GM21825 (cell line): ENCODE results near the gene HMGB3.
"Not testable (repeated sequence)": the region's sequence is repeated elsewhere in the genome, so short reads cannot be mapped to it uniquely, and the experiment has no call there.

Experiments used
- ATAC-seq: cut with Tn5 transposase; IDR thresholded peaks from one replicate; pipeline ENCODE4 v1.9.1; 2021; ENCODE audit warnings: mild to moderate bottlenecking, moderate library complexity; ENCODE audit not compliant: unreplicated experiment

The HMGB3 gene

GRCh38 chrX:150982788-150983520 lies at the start of gene HMGB3:
TSS of gene HMGB3 (plus strand) at chrX:150983335. CDS start at chrX:150985600, 2,265 bp downstream.
- peak; percentile 98 for ATAC-seq

- no peak for ATAC-seq
Measured at GRCh38 chrX:150933945-150934350, 49.2 kb upstream of the HMGB3 start.

GRCh38 chrX:150934453-150934852 lies 48.7 kb upstream of the HMGB3 start:
- ATAC-seq, result no peak

- no peak for ATAC-seq
Measured at GRCh38 chrX:150935467-150935866, 47.7 kb upstream of the HMGB3 start.

- no peak for ATAC-seq
Measured at GRCh38 chrX:150936556-150936955, 46.6 kb upstream of the HMGB3 start.

GRCh38 chrX:150940844-150941495 lies 42.2 kb upstream of the HMGB3 start:
- no peak for ATAC-seq

GRCh38 chrX:150941580-150941979 lies 41.6 kb upstream of the HMGB3 start:
- no peak for ATAC-seq

GRCh38 chrX:150942942-150943594 lies 40.1 kb upstream of the HMGB3 start:
- ATAC-seq, result no peak

GRCh38 chrX:150944233-150944632 lies 38.9 kb upstream of the HMGB3 start:
- no peak for ATAC-seq

GRCh38 chrX:150954951-150955350 lies 28.2 kb upstream of the HMGB3 start:
- no peak for ATAC-seq

- no peak for ATAC-seq
Measured at GRCh38 chrX:150955590-150955989, 27.5 kb upstream of the HMGB3 start.

- no peak for ATAC-seq
Measured at GRCh38 chrX:150958177-150958576, 25.0 kb upstream of the HMGB3 start.

GRCh38 chrX:150959557-150959956 lies 23.6 kb upstream of the HMGB3 start:
- no peak for ATAC-seq

- no peak for ATAC-seq
Measured at GRCh38 chrX:150961631-150962030, 21.5 kb upstream of the HMGB3 start.

GRCh38 chrX:150964416-150964815 lies 18.7 kb upstream of the HMGB3 start:
- ATAC-seq, result not testable (repeated sequence)

- no peak for ATAC-seq
Measured at GRCh38 chrX:150966235-150966634, 16.9 kb upstream of the HMGB3 start.

- ATAC-seq, result no peak
Measured at GRCh38 chrX:150966742-150967141, 16.4 kb upstream of the HMGB3 start.

GRCh38 chrX:150967786-150968185 lies 15.3 kb upstream of the HMGB3 start:
- no peak for ATAC-seq

- ATAC-seq, result no peak
Measured at GRCh38 chrX:150968862-150969720, 14.0 kb upstream of the HMGB3 start.

GRCh38 chrX:150972450-150972849 lies 10.7 kb upstream of the HMGB3 start:
- ATAC-seq, result no peak
